Activated CD4-positive, alpha-beta memory T cell treated with anti-CD3 and anti-CD28 coated beads for 36 hours (primary cell): Measurements from ENCODE around the gene SYNGAP1. TPM values are rescaled to one million over a fixed set of nuclear protein-coding genes. Genes with fewer than 3 reads are reported as not detected.
"Not testable (repeated sequence)": the region's sequence is repeated elsewhere in the genome, so short reads cannot be mapped to it uniquely, and the experiment has no call there.

ENCODE experiments used
- CTCF ChIA-PET: fragments of 350-600 bp; sonication (Branson Sonifier 250); formaldehyde crosslinking; loops from one replicate; lab custom pipeline; 2021; ENCODE audit warnings: antibody characterized with exemption, inconsistent platforms; lab: Charles Lee
- POLR2A ChIA-PET: fragments of 350-600 bp; sonication (Branson Sonifier 250); formaldehyde crosslinking; loops from one replicate; lab custom pipeline; 2021; ENCODE audit warnings: antibody characterized with exemption; lab: Charles Lee
- DNase-seq: peaks from one replicate; pipeline ENCODE4 v3.0.0-alpha.2; 2020
- H3K27ac Mint-ChIP-seq: one replicate; pipeline ENCODE4 v1.8.0; 2021; ENCODE audit warnings: mixed read lengths
- H3K27me3 Mint-ChIP-seq: one replicate; pipeline ENCODE4 v1.8.0; 2021; ENCODE audit warnings: mixed read lengths
- H3K36me3 Mint-ChIP-seq: one replicate; pipeline ENCODE4 v1.8.0; 2021; ENCODE audit warnings: mixed read lengths
- H3K4me1 Mint-ChIP-seq: one replicate; pipeline ENCODE4 v1.8.0; 2021; ENCODE audit warnings: low read depth, mixed read lengths
- H3K4me3 Mint-ChIP-seq: one replicate; pipeline ENCODE4 v1.8.0; 2021; ENCODE audit warnings: mild to moderate bottlenecking, mixed read lengths
- H3K9me3 Mint-ChIP-seq: one replicate; pipeline ENCODE4 v1.8.0; 2021; ENCODE audit warnings: mixed read lengths
- intact Hi-C: fragments of 100-400 bp; cut with micrococcal nuclease; formaldehyde crosslinking; loops from one replicate; pipeline ENCODE4 v1.15.1; 2023
- total RNA-seq, 2 experiments: library from RNA; stranded (reverse); gene quantifications; one replicate each; pipeline ENCODE4 v1.2.3, GENCODE V29; 2021

The SYNGAP1 gene
- total RNA-seq, 2 experiments from 2014 or later: 34.3 to 35.8 TPM

DNA sequence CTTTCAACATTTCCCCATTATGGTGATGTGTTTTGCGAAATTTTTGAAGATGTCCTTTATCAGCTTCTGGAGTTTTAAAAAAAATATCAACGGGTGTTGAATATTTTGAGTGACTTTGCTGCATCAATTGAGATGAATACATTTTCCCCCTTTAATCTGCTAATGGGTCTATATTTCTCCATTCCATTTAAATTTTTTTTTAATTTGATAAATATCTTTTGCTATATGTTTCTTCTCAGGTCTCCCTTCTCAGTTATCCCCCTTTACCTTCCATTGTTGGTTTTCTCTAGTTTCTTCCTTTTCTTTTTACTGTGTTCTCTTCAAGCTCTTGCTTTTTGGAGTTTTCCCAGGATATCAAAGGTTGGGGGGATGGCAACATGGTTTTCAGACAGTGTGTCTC is 29.7 kb upstream of the SYNGAP1 start:
- no peak overlapping the region for H3K4me3 Mint-ChIP-seq
- H3K4me1 Mint-ChIP-seq: peaks cover 32% of the 10 kb centered on the region
- peaks cover 20% of the 10 kb centered on the region for H3K36me3 Mint-ChIP-seq
- ChIA-PET CTCF (interaction anchor here (0.9 to 3.1 kb wide), 12 partner anchors 17 to 311 kb away, joined by 3 to 21 read pairs (median 5); partner anchors contain the start of genes BAK1, RGL2 and ZBTB9), POLR2A (interaction anchor here (3.5 kb wide), 1 partner anchor 36 kb away, joined by 16 read pairs; no protein-coding TSS in a partner anchor)
- intact Hi-C loops: loop anchor here (5.0 kb wide), 1 partner anchor 93 kb away; the partner anchor contains the start of gene RGL2
- H3K27ac Mint-ChIP-seq: peak overlapping the region; percentile 95
- no peaks in the 10 kb centered on the region for H3K27me3 Mint-ChIP-seq
- H3K9me3 Mint-ChIP-seq: no peaks in the 10 kb centered on the region
- DNase-seq: no peak

DNA sequence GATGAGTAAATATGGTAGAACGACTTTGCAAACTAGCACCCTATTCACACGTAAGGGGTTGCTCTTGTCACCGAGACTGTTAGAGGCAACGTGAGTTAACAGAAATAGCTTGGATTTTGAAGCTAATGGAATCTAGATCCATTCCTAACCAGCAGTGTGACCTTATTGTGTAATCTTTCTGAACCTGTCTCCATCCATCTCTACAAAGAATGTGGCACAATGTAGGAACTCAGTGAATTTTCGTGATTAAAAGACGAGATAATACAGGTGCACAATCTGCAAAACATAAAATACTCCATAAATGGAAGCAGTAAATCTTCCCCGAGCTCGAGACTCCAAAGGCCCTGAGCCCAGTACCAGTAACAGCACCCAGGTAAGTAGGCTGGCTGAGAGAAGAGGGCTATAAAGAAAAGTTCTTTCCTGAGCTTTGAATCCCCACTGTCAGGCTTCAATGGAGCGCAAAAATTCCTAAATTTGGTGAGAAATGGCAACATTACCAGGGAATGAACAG is 29.0 kb upstream of the SYNGAP1 start:
- no peaks in the 10 kb centered on the region for H3K9me3 Mint-ChIP-seq
- peak overlapping the region; percentile 95 for H3K27ac Mint-ChIP-seq
- intact Hi-C loops: loop anchor here (1.0 to 5.0 kb wide), 9 partner anchors 19 to 191 kb away; partner anchors contain the start of genes CUTA, RGL2, RXRB and SLC39A7
- peak overlapping the region; percentile 94 for H3K4me3 Mint-ChIP-seq
- DNase-seq: no peak
- ChIA-PET CTCF (interaction anchor here (0.6 to 3.1 kb wide), 26 partner anchors 10 to 310 kb away, joined by 3 to 21 read pairs (median 4); partner anchors contain the start of genes BAK1, PFDN6, RGL2 and SYNGAP1), POLR2A (interaction anchor here (0.9 to 3.5 kb wide), 3 partner anchors 26 to 38 kb away, joined by 3 to 16 read pairs (median 4); no protein-coding TSS in a partner anchor)
- H3K36me3 Mint-ChIP-seq: peaks cover 22% of the 10 kb centered on the region
- H3K27me3 Mint-ChIP-seq: no peaks in the 10 kb centered on the region
- peaks cover 37% of the 10 kb centered on the region for H3K4me1 Mint-ChIP-seq

GRCh38 chr6:33391278-33391921 is 28.5 kb upstream of the SYNGAP1 start, which contains the start of gene KIFC1:
Gene KIFC1, plus strand, starts transcription at chr6:33391823. Its CDS starts 163 bp downstream, at chr6:33391986.
- Mint-ChIP-seq H3K36me3 (peaks cover 25% of the 10 kb centered on the region), H3K9me3 (no peaks in the 10 kb centered on the region), H3K4me1 (peaks cover 38% of the 10 kb centered on the region), H3K27me3 (no peaks in the 10 kb centered on the region), H3K4me3 (peak within 1 kb of the TSS; percentile 94), H3K27ac (peak within 1 kb of the TSS; percentile 95)
- DNase-seq: peak; percentile 100
- POLR2A ChIA-PET: interaction anchor here (0.8 to 3.5 kb wide), 8 partner anchors 19 to 63 kb away, joined by 3 to 16 read pairs (median 4); partner anchors contain the start of genes PHF1 and ZBTB9
- CTCF ChIA-PET: interaction anchor here (0.6 to 3.1 kb wide), 25 partner anchors 10 to 309 kb away, joined by 3 to 21 read pairs (median 4); partner anchors contain the start of genes BAK1, PFDN6, SYNGAP1 and WDR46
- intact Hi-C loops: loop anchor here (1.0 to 5.0 kb wide), 9 partner anchors 19 to 191 kb away; partner anchors contain the start of genes CUTA, RGL2, RXRB and SLC39A7

DNA sequence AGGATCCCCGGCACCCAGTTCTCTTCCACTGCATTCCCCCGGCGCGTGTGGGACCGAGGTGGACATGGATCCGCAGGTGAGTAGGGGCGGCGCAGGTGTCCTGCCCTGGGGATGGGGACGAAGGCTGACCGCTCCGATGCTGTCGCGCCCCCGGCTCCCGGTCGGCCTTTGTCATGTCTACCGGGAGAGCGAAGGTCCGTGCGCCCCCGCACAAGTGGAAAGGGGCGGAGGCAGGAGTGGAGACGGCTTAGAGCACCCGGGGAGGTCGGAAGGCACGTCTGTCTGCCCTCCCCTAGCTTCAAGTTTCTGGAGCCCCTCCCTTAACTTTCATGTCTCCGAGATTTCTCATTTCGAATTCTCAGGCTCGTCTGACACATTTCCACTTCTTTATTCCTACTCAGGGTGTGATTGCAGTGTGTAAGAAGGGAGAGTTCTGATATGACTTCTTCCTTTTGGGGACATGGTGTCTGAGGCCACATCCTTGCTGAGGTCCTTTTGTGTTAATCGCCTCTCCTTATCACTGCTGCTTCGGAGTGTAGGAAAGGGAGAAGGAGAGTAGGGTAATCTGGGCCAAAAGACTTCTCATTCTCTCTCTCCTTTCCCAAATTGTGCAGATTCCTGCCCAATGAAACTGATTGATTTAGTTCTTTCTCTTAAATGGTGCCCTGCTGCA is 27.8 kb upstream of the SYNGAP1 start:
- Mint-ChIP-seq H3K36me3 (peaks cover 25% of the 10 kb centered on the region), H3K9me3 (no peaks in the 10 kb centered on the region), H3K27me3 (no peaks in the 10 kb centered on the region), H3K4me3 (peak overlapping the region; percentile 94), H3K4me1 (peaks cover 38% of the 10 kb centered on the region), H3K27ac (peak overlapping the region; percentile 95)
- ChIA-PET POLR2A (interaction anchor here (0.8 to 3.5 kb wide), 8 partner anchors 18 to 143 kb away, joined by 3 to 16 read pairs (median 4); partner anchors contain the start of genes PHF1 and ZBTB9), CTCF (interaction anchor here (1.3 to 3.1 kb wide), 2 partner anchors 34 to 74 kb away, joined by 4 to 21 read pairs; partner anchors contain the start of gene ZBTB22)
- peak; percentile 79 for DNase-seq
- intact Hi-C loops: loop anchor here (1.0 to 5.0 kb wide), 11 partner anchors 18 to 192 kb away; partner anchors contain the start of genes CUTA, RGL2, RXRB and SLC39A7

GRCh38 chr6:33392595-33392948 is 27.3 kb upstream of the SYNGAP1 start:
- CTCF ChIA-PET: interaction anchor here (1.3 to 3.1 kb wide), 2 partner anchors 33 to 75 kb away, joined by 4 to 21 read pairs; partner anchors contain the start of gene ZBTB22
- no peaks in the 10 kb centered on the region for H3K9me3 Mint-ChIP-seq
- intact Hi-C loops: loop anchor here (1.0 to 5.0 kb wide), 3 partner anchors 62 to 95 kb away; partner anchors contain the start of genes RGL2, TAPBP and ZBTB9
- H3K4me1 Mint-ChIP-seq: peaks cover 38% of the 10 kb centered on the region
- H3K36me3 Mint-ChIP-seq: peaks cover 28% of the 10 kb centered on the region
- peak overlapping the region; percentile 95 for H3K27ac Mint-ChIP-seq
- peak overlapping the region; percentile 94 for H3K4me3 Mint-ChIP-seq
- POLR2A ChIA-PET: interaction anchor here (1.0 to 3.5 kb wide), 7 partner anchors 18 to 143 kb away, joined by 3 to 16 read pairs (median 4); partner anchors contain the start of genes PHF1 and ZBTB9
- DNase-seq: no peak
- no peaks in the 10 kb centered on the region for H3K27me3 Mint-ChIP-seq

- no peaks in the 10 kb centered on the region for H3K9me3 Mint-ChIP-seq
- H3K4me3 Mint-ChIP-seq: peak overlapping the region; percentile 94
- no peaks in the 10 kb centered on the region for H3K27me3 Mint-ChIP-seq
- ChIA-PET CTCF (interaction anchor here (1.3 kb wide), 1 partner anchor 75 kb away, joined by 4 read pairs; the partner anchor contains the start of gene ZBTB22), POLR2A (interaction anchor here (1.0 to 3.5 kb wide), 4 partner anchors 17 to 144 kb away, joined by 3 to 16 read pairs (median 6); partner anchors contain the start of gene PHF1)
- no peak for DNase-seq
- H3K4me1 Mint-ChIP-seq: peaks cover 38% of the 10 kb centered on the region
- peak overlapping the region; percentile 95 for H3K27ac Mint-ChIP-seq
- intact Hi-C loops: loop anchor here (1.0 to 5.0 kb wide), 3 partner anchors 61 to 96 kb away; partner anchors contain the start of genes RGL2, TAPBP and ZBTB9
- H3K36me3 Mint-ChIP-seq: peaks cover 32% of the 10 kb centered on the region
Observed at GRCh38 chr6:33392979-33393378, 26.9 kb upstream of the SYNGAP1 start.

DNA sequence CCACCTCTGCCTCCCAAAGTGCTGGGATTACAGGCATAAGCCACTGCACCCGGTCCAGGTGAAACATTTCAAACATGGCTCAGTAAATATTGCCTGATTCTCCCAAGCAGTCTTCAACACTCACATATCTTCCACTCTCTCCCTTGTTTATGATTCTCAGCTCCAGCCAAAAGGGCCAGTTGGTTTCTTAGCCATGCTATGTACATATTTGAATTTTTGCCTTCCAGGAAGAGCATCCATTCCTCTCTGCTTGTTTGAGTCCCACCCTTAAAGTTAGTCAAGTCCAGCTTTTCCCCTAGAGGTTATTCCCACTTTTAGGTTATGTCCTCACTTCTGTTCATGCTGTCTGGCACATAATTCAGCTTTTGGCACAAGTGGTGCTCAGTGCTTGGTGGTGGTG is 22.3 kb upstream of the SYNGAP1 start:
- H3K4me1 Mint-ChIP-seq: peaks cover 24% of the 10 kb centered on the region
- no peak overlapping the region for H3K4me3 Mint-ChIP-seq
- H3K9me3 Mint-ChIP-seq: no peaks in the 10 kb centered on the region
- CTCF ChIA-PET: no interaction called here
- peaks cover 48% of the 10 kb centered on the region for H3K36me3 Mint-ChIP-seq
- POLR2A ChIA-PET: no interaction called here
- no peak overlapping the region for H3K27ac Mint-ChIP-seq
- no peaks in the 10 kb centered on the region for H3K27me3 Mint-ChIP-seq
- intact Hi-C loops: no loop called here
- DNase-seq: no peak

- H3K9me3 Mint-ChIP-seq, H3K27ac Mint-ChIP-seq, POLR2A ChIA-PET, H3K4me3 Mint-ChIP-seq, H3K27me3 Mint-ChIP-seq, DNase-seq, CTCF ChIA-PET, intact Hi-C loops: not testable (repeated sequence)
- H3K4me1 Mint-ChIP-seq: peaks cover 17% of the 10 kb centered on the region
- H3K36me3 Mint-ChIP-seq: peaks cover 52% of the 10 kb centered on the region
Observed at GRCh38 chr6:33398601-33399000, 21.3 kb upstream of the SYNGAP1 start.

DNA sequence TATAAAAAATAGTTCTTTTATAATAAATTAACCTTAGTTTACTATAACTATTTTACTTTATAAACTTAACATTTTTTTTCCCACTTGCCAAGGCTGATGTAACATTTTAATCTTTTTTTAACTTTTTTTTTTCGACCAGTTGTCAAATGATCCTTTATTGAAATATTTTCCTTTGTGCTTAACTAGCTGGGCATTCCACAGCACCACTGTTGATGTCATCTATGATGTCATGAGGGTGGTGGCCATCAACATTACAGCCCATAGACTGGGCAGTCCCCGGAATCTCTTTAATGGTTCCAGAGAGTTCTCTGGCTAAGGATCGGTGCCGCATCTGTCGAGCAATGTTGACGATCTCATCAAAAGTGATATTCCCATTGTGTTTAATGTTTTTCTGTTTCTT is 20.0 kb upstream of the SYNGAP1 start:
- H3K4me3 Mint-ChIP-seq, intact Hi-C loops, H3K27me3 Mint-ChIP-seq, CTCF ChIA-PET, H3K27ac Mint-ChIP-seq, DNase-seq, H3K9me3 Mint-ChIP-seq, POLR2A ChIA-PET: not testable (repeated sequence)
- Mint-ChIP-seq H3K36me3 (peaks cover 56% of the 10 kb centered on the region), H3K4me1 (peaks cover 15% of the 10 kb centered on the region)

DNA sequence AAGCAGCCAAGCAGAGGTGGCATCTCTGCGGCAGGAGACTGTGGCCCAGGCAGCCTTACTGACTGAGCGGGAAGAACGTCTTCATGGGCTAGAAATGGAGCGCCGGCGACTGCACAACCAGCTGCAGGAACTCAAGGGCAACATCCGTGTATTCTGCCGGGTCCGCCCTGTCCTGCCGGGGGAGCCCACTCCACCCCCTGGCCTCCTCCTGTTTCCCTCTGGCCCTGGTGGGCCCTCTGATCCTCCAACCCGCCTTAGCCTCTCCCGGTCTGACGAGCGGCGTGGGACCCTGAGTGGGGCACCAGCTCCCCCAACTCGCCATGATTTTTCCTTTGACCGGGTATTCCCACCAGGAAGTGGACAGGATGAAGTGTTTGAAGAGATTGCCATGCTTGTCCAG is 15.0 kb upstream of the SYNGAP1 start:
- no peaks in the 10 kb centered on the region for H3K9me3 Mint-ChIP-seq
- ChIA-PET POLR2A (no interaction called here), CTCF (interaction anchor here (1.3 kb wide), 1 partner anchor 14 kb away, joined by 4 read pairs; no protein-coding TSS in a partner anchor)
- H3K27me3 Mint-ChIP-seq: no peaks in the 10 kb centered on the region
- no peak for DNase-seq
- H3K4me3 Mint-ChIP-seq: no peak overlapping the region
- H3K36me3 Mint-ChIP-seq: peaks cover 65% of the 10 kb centered on the region
- peaks cover 20% of the 10 kb centered on the region for H3K4me1 Mint-ChIP-seq
- no peak overlapping the region for H3K27ac Mint-ChIP-seq
- intact Hi-C loops: no loop called here

- peaks cover 21% of the 10 kb centered on the region for H3K4me1 Mint-ChIP-seq
- CTCF ChIA-PET: interaction anchor here (1.3 kb wide), 1 partner anchor 14 kb away, joined by 4 read pairs; no protein-coding TSS in a partner anchor
- H3K27me3 Mint-ChIP-seq: no peaks in the 10 kb centered on the region
- H3K9me3 Mint-ChIP-seq: no peaks in the 10 kb centered on the region
- peaks cover 60% of the 10 kb centered on the region for H3K36me3 Mint-ChIP-seq
- DNase-seq: no peak
- intact Hi-C loops: no loop called here
- H3K4me3 Mint-ChIP-seq: no peak overlapping the region
- H3K27ac Mint-ChIP-seq: no peak overlapping the region
- POLR2A ChIA-PET: interaction anchor here (0.6 kb wide), 1 partner anchor 9 kb away, joined by 3 read pairs; no protein-coding TSS in a partner anchor
Observed at GRCh38 chr6:33405386-33405940, 14.4 kb upstream of the SYNGAP1 start.
